Mesenchymal stem cell (in vitro differentiated cells and primary cell): ENCODE measurements around the gene DYNLT4.
A peak's percentile ranks its signal among the peaks of the same experiment; 100 is the strongest.
"Not testable (repeated sequence)": the region's sequence is repeated elsewhere in the genome, so short reads cannot be mapped to it uniquely, and the experiment has no call there.

Experiments
- DNase-seq: peaks from one replicate; pipeline ENCODE4 v3.0.0-alpha.2; 2013
- H2AFZ ChIP-seq: one replicate; pipeline ENCODE4 v1.6.1; 2013; ENCODE audit warnings: low read depth, mild to moderate bottlenecking, control low read depth, inconsistent platforms, low read length, moderate library complexity
- H2AK5ac ChIP-seq: 2 replicates; pipeline ENCODE4 v1.6.1; 2013; ENCODE audit warnings: low read length, moderate library complexity, mild to moderate bottlenecking, inconsistent platforms; ENCODE audit not compliant: severe bottlenecking
- H2BK120ac ChIP-seq: one replicate; pipeline ENCODE4 v1.6.1; 2013; ENCODE audit warnings: low read depth, mild to moderate bottlenecking, inconsistent platforms, low read length, moderate library complexity
- H2BK12ac ChIP-seq, 2 experiments: one replicate each; pipeline ENCODE4 v1.6.1; 2013; ENCODE audit warnings: inconsistent platforms in 2 of 2, low read length in 2 of 2, mild to moderate bottlenecking in 2 of 2, moderate library complexity in 2 of 2, control low read depth in 1 of 2
- H2BK15ac ChIP-seq: one replicate; pipeline ENCODE4 v1.6.1; 2013; ENCODE audit warnings: mild to moderate bottlenecking, low read depth, inconsistent platforms; ENCODE audit not compliant: poor library complexity, severe bottlenecking
- H2BK5ac ChIP-seq: 2 replicates; pipeline ENCODE4 v1.6.1; 2013; ENCODE audit warnings: low read depth, mild to moderate bottlenecking, low read length, control low read depth, inconsistent platforms; ENCODE audit not compliant: poor library complexity, severe bottlenecking
- H3K14ac ChIP-seq, 2 experiments: one replicate each; pipeline ENCODE4 v1.6.1; 2013; ENCODE audit warnings: inconsistent platforms in 2 of 2, low read length in 2 of 2, control low read depth in 1 of 2, mild to moderate bottlenecking in 1 of 2, moderate library complexity in 1 of 2
- H3K18ac ChIP-seq, 2 experiments: one replicate each; pipeline ENCODE4 v1.6.1; 2013; ENCODE audit warnings: inconsistent platforms in 2 of 2, low read length in 2 of 2, control low read depth in 1 of 2, low read depth in 1 of 2, mild to moderate bottlenecking in 1 of 2
- H3K23ac ChIP-seq, 2 experiments: one replicate each; pipeline ENCODE4 v1.6.1; 2013; ENCODE audit warnings: inconsistent platforms in 2 of 2, low read length in 2 of 2, mild to moderate bottlenecking in 2 of 2, moderate library complexity in 2 of 2, control low read depth in 1 of 2
- H3K27ac ChIP-seq: 2 replicates; pipeline ENCODE4 v1.5.1; 2013; ENCODE audit warnings: mild to moderate bottlenecking, moderate library complexity, low read length, control low read depth, inconsistent platforms; ENCODE audit not compliant: poor library complexity, severe bottlenecking
- H3K27me3 ChIP-seq, 2 experiments: 2 replicates each; pipeline versions ENCODE4 v1.6.1 to v1.7.0; 2013; ENCODE audit warnings: low read length in 2 of 2, mild to moderate bottlenecking in 2 of 2, moderate library complexity in 2 of 2, control low read depth in 1 of 2, inconsistent platforms in 1 of 2; ENCODE audit not compliant: control insufficient read depth in 1 of 2, insufficient read depth in 1 of 2
- H3K36me3 ChIP-seq, 2 experiments: 2 replicates each; pipeline versions ENCODE4 v1.6.1 to v1.7.0; 2013; ENCODE audit warnings: low read length in 2 of 2, control low read depth in 1 of 2, inconsistent platforms in 1 of 2, low read depth in 1 of 2, mild to moderate bottlenecking in 1 of 2; ENCODE audit not compliant: insufficient read depth in 2 of 2, control insufficient read depth in 1 of 2
- H3K4ac ChIP-seq, 2 experiments: one replicate each; pipeline ENCODE4 v1.6.1; 2013; ENCODE audit warnings: inconsistent platforms in 2 of 2, low read length in 2 of 2, mild to moderate bottlenecking in 2 of 2, moderate library complexity in 2 of 2, control low read depth in 1 of 2, low read depth in 1 of 2
- H3K4me1 ChIP-seq: 2 replicates; pipeline ENCODE4 v1.6.1; 2013; ENCODE audit warnings: low read depth, low read length, control low read depth; ENCODE audit not compliant: control insufficient read depth, insufficient read depth
- H3K4me2 ChIP-seq: 2 replicates; pipeline ENCODE4 v1.6.1; 2013; ENCODE audit warnings: low read length, mild to moderate bottlenecking, inconsistent platforms; ENCODE audit not compliant: poor library complexity, severe bottlenecking
- H3K4me3 ChIP-seq, 2 experiments: 2 replicates each; pipeline versions ENCODE4 v1.5.1 to v1.7.0; 2013; ENCODE audit warnings: low read length in 2 of 2, mild to moderate bottlenecking in 2 of 2, control low read depth in 1 of 2, low read depth in 1 of 2; ENCODE audit not compliant: insufficient read depth in 1 of 2
- H3K79me1 ChIP-seq: replicated peaks from 2 replicates; pipeline ENCODE4 v1.6.1; 2013; ENCODE audit warnings: mild to moderate bottlenecking, control low read depth, low read length, inconsistent platforms; ENCODE audit not compliant: poor library complexity, severe bottlenecking
- H3K9ac ChIP-seq: 2 replicates; pipeline ENCODE4 v1.7.0; 2013; ENCODE audit warnings: mild to moderate bottlenecking, low read length, moderate library complexity
- H3K9me3 ChIP-seq: 2 replicates; pipeline ENCODE4 v1.7.0; 2013; ENCODE audit warnings: mild to moderate bottlenecking, low read length; ENCODE audit not compliant: control insufficient read depth
- H4K8ac ChIP-seq: one replicate; pipeline ENCODE4 v1.6.1; 2013; ENCODE audit warnings: inconsistent platforms, mild to moderate bottlenecking, low read length, moderate library complexity
- H4K91ac ChIP-seq: one replicate; pipeline ENCODE4 v1.6.1; 2013; ENCODE audit warnings: mild to moderate bottlenecking, low read length, inconsistent platforms
- WGBS: methylation state at CpG from one replicate; pipeline ENCODE4 v1.1.7; 2013; ENCODE audit warnings: mixed read lengths; 5-methylcytosine and 5-hydroxymethylcytosine counted together

DYNLT4 gene

DNA sequence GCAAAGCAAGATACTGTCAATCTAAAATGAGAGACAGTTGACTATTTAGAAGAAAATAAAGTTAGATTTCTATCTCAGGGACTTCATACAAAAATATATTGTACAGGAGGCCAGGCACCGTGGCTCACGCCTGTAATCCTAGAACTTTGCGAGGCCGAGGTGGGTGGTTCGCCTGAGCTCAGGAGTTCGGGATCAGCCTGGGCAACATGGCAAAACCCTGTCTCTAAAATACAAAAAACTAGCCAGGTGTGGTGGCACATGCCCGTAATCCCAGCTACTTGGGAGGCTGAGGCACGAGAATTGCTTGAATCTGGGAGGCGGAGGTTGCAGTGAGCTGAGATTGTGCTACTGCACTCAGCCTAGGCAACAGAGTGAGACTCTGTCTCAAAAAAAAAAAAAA, 8.8 kb upstream of the DYNLT4 start:
- H3K23ac ChIP-seq, H2BK5ac ChIP-seq, H4K8ac ChIP-seq, H3K14ac ChIP-seq, H3K79me1 ChIP-seq, H3K9me3 ChIP-seq, H2BK120ac ChIP-seq, H3K27ac ChIP-seq, H3K4me2 ChIP-seq, H2BK12ac ChIP-seq, H3K18ac ChIP-seq, H2AK5ac ChIP-seq, H2BK15ac ChIP-seq, H3K4ac ChIP-seq, H3K27me3 ChIP-seq, H2AFZ ChIP-seq, DNase-seq, H3K4me3 ChIP-seq, H4K91ac ChIP-seq: not testable (repeated sequence)
- H3K4me1 ChIP-seq = peaks cover 28% of the 10 kb centered on the region
- peaks cover 27 to 32% of the 10 kb centered on the region in 2 experiments for H3K36me3 ChIP-seq
- WGBS = 100% methylated on average over 8 of the region's 9 CpGs
- peak overlapping the region; percentile 66 for H3K9ac ChIP-seq

- peak overlapping the region; percentile 45 to 59 for H3K4ac ChIP-seq
- H3K36me3 ChIP-seq = peaks cover 27 to 37% of the 10 kb centered on the region in 2 experiments
- peak overlapping the region; percentile 4 to 97 for H3K18ac ChIP-seq
- H3K4me3 ChIP-seq = no peak overlapping the region
- peak overlapping the region in 1 of 2 experiments; percentile 66 for H3K23ac ChIP-seq
- no peaks in the 10 kb centered on the region for H3K27me3 ChIP-seq
- 66% methylated on average over 48 of the region's 48 CpGs for WGBS
- H2BK5ac ChIP-seq = no peak overlapping the region
- no peak overlapping the region for H3K4me2 ChIP-seq
- H3K79me1 ChIP-seq = peaks cover 7% of the 10 kb centered on the region
- H2AK5ac ChIP-seq = no peak overlapping the region
- H2BK12ac ChIP-seq = peak overlapping the region in 1 of 2 experiments; percentile 70
- no peak overlapping the region for H2AFZ ChIP-seq
- H4K8ac ChIP-seq = peak overlapping the region; percentile 89
- H3K9ac ChIP-seq = peak overlapping the region; percentile 73
- H3K27ac ChIP-seq = no peak overlapping the region
- peaks cover 49% of the 10 kb centered on the region for H3K4me1 ChIP-seq
- peak overlapping the region; percentile 73 for H2BK15ac ChIP-seq
- peak overlapping the region in 1 of 2 experiments; percentile 53 for H3K14ac ChIP-seq
- no peaks in the 10 kb centered on the region for H3K9me3 ChIP-seq
- H2BK120ac ChIP-seq = peak overlapping the region; percentile 93
- peak overlapping the region; percentile 94 for H4K91ac ChIP-seq
- DNase-seq = peak; percentile 55
Measured at GRCh38 chr1:44812822-44813543, 5.8 kb upstream of the DYNLT4 start.

DNA sequence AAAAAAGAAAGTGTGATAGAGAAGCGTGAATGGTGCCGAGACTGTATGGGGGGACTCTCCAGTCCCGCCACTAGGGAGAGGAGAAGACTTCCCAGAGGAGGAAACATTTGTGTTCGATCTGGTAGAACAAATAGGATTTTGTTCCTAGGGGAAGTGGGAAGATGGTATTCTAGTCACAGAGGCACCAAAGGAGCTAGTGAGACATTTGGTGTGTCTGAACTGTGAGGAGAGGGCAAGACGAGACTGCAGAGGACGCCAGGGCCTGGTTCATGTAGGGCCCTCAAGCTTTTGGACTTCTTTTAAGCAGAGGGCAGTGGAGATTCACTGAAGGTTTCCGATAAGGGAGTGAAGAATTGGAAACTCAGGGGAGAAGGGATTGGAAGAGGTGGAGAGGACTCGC, 4.1 kb upstream of the DYNLT4 start:
- no peak overlapping the region for H2BK5ac ChIP-seq

GRCh38 chr1:44810762-44811105, 3.6 kb upstream of the DYNLT4 start:
- Histone ChIP-seq H4K8ac (peak overlapping the region; percentile 56), H3K18ac (peak overlapping the region; percentile 91 to 100), H4K91ac (peak overlapping the region; percentile 100), H3K27ac (peak overlapping the region; percentile 100), H2AK5ac (peak overlapping the region; percentile 93), H3K36me3 (peaks cover 37 to 41% of the 10 kb centered on the region in 2 experiments), H2BK12ac (peak overlapping the region; percentile 88 to 98), H3K4me2 (peak overlapping the region; percentile 23), H3K9ac (peak overlapping the region; percentile 97), H3K4me1 (peaks cover 71% of the 10 kb centered on the region), H3K4me3 (peak overlapping the region in 1 of 2 experiments; percentile 75), H3K4ac (peak overlapping the region; percentile 90 to 99), H3K14ac (peak overlapping the region in 1 of 2 experiments; percentile 85)
- not testable (repeated sequence) for H2BK15ac ChIP-seq, H3K9me3 ChIP-seq, H2BK5ac ChIP-seq, H2AFZ ChIP-seq, H2BK120ac ChIP-seq, H3K23ac ChIP-seq, H3K79me1 ChIP-seq, H3K27me3 ChIP-seq, DNase-seq
- 97% methylated on average over 4 of the region's 4 CpGs for WGBS

More for the DNA sequence above, 4.1 kb upstream of the DYNLT4 start:
- Histone ChIP-seq H2AK5ac (peak overlapping the region; percentile 86), H4K8ac (peak overlapping the region; percentile 35), H3K36me3 (peaks cover 36% of the 10 kb centered on the region in 2 experiments), H3K9me3 (no peaks in the 10 kb centered on the region), H3K4me1 (peaks cover 67% of the 10 kb centered on the region), H3K27me3 (no peaks in the 10 kb centered on the region), H3K79me1 (peaks cover 7% of the 10 kb centered on the region), H3K27ac (peak overlapping the region; percentile 75), H3K4me3 (peak overlapping the region in 1 of 2 experiments; percentile 30), H4K91ac (peak overlapping the region; percentile 95), H2BK12ac (peak overlapping the region; percentile 18 to 84), H2AFZ (no peak overlapping the region), H3K4me2 (no peak overlapping the region), H3K4ac (peak overlapping the region; percentile 22 to 88), H3K14ac (peak overlapping the region in 1 of 2 experiments; percentile 1), H2BK15ac (no peak overlapping the region), H3K23ac (no peak overlapping the region), H3K9ac (peak overlapping the region; percentile 97), H2BK120ac (peak overlapping the region; percentile 54), H3K18ac (peak overlapping the region; percentile 88 to 92)
- WGBS = 81% methylated on average over 8 of the region's 8 CpGs
- peak; percentile 61 for DNase-seq
